OCI-LY1 (cell line): Measurements from ENCODE around the gene REPS2.

Experiments
- H2AFZ ChIP-seq: fragments of 200-600 bp; sonication (generic), shearing (Covaris generic); 2 replicates; pipeline ENCODE4 v1.6.0; 2014; ENCODE audit warnings: antibody characterized with exemption, mild to moderate bottlenecking, low read length
- H3F3A ChIP-seq: fragments of 200-600 bp; sonication (generic), shearing (Covaris generic); 2 replicates; pipeline ENCODE4 v1.6.0; 2014; ENCODE audit warnings: mild to moderate bottlenecking, antibody characterized with exemption, low read length, moderate library complexity; ENCODE audit not compliant: insufficient read depth
- H3K27ac ChIP-seq: fragments of 200-600 bp; sonication (generic); 2 replicates; pipeline ENCODE4 v1.5.1; 2014; ENCODE audit warnings: low read length, mixed run types, mild to moderate bottlenecking, low read depth; ENCODE audit not compliant: poor library complexity, severe bottlenecking
- H3K27me3 ChIP-seq: fragments of 200-600 bp; sonication (generic); 2 replicates; pipeline ENCODE4 v1.6.0; 2014; ENCODE audit warnings: antibody characterized with exemption, mild to moderate bottlenecking, low read length, moderate library complexity; ENCODE audit not compliant: insufficient read depth
- H3K36me3 ChIP-seq: fragments of 200-600 bp; sonication (generic); 2 replicates; pipeline ENCODE4 v1.6.1; 2014; ENCODE audit warnings: mild to moderate bottlenecking, antibody characterized with exemption, low read length, moderate library complexity, mixed read lengths; ENCODE audit not compliant: insufficient read depth
- H3K4me1 ChIP-seq: fragments of 200-600 bp; sonication (generic); 2 replicates; pipeline ENCODE4 v1.5.1; 2014; ENCODE audit warnings: mild to moderate bottlenecking, low read length, moderate library complexity; ENCODE audit not compliant: insufficient read depth, severe bottlenecking
- H3K4me2 ChIP-seq: fragments of 200-600 bp; sonication (generic), shearing (Covaris generic); 2 replicates; pipeline ENCODE4 v1.6.1; 2014; ENCODE audit warnings: low read length
- H3K4me3 ChIP-seq: fragments of 200-600 bp; sonication (generic); 2 replicates; pipeline ENCODE4 v1.5.1; 2014; ENCODE audit warnings: low read length, low read depth, mild to moderate bottlenecking, mixed read lengths; ENCODE audit not compliant: poor library complexity, severe bottlenecking
- H3K79me2 ChIP-seq: fragments of 200-600 bp; shearing (Covaris generic); 2 replicates; pipeline ENCODE4 v1.6.1; 2016; ENCODE audit warnings: mixed run types, low read length, mixed read lengths; ENCODE audit not compliant: insufficient read depth
- H3K9ac ChIP-seq: fragments of 200-600 bp; sonication (generic), shearing (Covaris generic); 2 replicates; pipeline ENCODE4 v1.6.1; 2014; ENCODE audit warnings: mild to moderate bottlenecking, low read length, mixed read lengths
- H3K9me2 ChIP-seq: fragments of 200-600 bp; sonication (generic), shearing (Covaris generic); 2 replicates; pipeline ENCODE4 v1.6.1; 2014; ENCODE audit warnings: low read depth, mild to moderate bottlenecking, low read length, mixed read lengths
- H3K9me3 ChIP-seq: fragments of 200-600 bp; shearing (Covaris generic); 2 replicates; pipeline ENCODE4 v1.6.1; 2014; ENCODE audit warnings: low read length, mixed read lengths
- H4K20me1 ChIP-seq: fragments of 200-600 bp; sonication (generic), shearing (Covaris generic); 2 replicates; pipeline ENCODE4 v1.6.0; 2016; ENCODE audit warnings: mild to moderate bottlenecking, low read length; ENCODE audit not compliant: insufficient read depth
- EZH2 ChIP-seq: fragments of 200-600 bp; sonication (generic), shearing (Covaris generic); IDR thresholded peaks from 2 replicates; pipeline ENCODE4 v1.8.0; 2017; ENCODE audit warnings: borderline replicate concordance, mixed run types, mild to moderate bottlenecking, antibody characterized with exemption, low read length, moderate library complexity, mixed read lengths
- TF ChIP-seq, protein P1 (sequence below): fragments of 200-600 bp; sonication (generic), shearing (Covaris generic); IDR thresholded peaks from 2 replicates; pipeline ENCODE4 v1.5.1; 2017; ENCODE audit warnings: mild to moderate bottlenecking, antibody characterized with exemption, low read length, moderate library complexity, mixed read lengths

Gene REPS2

DNA sequence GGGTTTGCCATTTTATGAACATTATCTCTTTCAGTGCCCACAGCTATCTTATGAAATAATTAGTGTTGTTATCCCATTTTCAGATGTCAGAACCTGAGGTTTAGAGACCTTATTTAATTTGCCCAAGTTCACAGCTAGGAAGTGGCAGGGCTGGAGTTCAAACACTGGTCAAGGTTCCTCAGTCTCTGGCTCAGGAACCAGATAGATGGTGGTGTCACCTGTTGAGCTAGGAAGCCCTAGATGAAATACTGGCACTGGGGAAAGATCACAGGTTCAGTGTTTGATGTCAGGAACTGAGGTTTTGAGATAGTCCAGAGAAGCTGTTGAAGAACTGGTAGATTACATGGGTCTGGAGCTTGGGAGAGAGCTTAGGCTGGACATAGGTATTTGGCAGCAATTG lies 85.4 kb downstream of the REPS2 start:
- TF ChIP-seq, protein P1, sequence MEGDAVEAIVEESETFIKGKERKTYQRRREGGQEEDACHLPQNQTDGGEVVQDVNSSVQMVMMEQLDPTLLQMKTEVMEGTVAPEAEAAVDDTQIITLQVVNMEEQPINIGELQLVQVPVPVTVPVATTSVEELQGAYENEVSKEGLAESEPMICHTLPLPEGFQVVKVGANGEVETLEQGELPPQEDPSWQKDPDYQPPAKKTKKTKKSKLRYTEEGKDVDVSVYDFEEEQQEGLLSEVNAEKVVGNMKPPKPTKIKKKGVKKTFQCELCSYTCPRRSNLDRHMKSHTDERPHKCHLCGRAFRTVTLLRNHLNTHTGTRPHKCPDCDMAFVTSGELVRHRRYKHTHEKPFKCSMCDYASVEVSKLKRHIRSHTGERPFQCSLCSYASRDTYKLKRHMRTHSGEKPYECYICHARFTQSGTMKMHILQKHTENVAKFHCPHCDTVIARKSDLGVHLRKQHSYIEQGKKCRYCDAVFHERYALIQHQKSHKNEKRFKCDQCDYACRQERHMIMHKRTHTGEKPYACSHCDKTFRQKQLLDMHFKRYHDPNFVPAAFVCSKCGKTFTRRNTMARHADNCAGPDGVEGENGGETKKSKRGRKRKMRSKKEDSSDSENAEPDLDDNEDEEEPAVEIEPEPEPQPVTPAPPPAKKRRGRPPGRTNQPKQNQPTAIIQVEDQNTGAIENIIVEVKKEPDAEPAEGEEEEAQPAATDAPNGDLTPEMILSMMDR, result no peak
- no peak for TF ChIP-seq EZH2
- H3K79me2 ChIP-seq, result no peaks in the 10 kb centered on the region
- H3K9ac ChIP-seq, result no peak overlapping the region
- H2AFZ ChIP-seq, result no peak overlapping the region
- no peak overlapping the region for H3K4me2 ChIP-seq
- H3K9me2 ChIP-seq, result no peaks in the 10 kb centered on the region
- no peaks in the 10 kb centered on the region for H3F3A ChIP-seq
- no peaks in the 10 kb centered on the region for H3K36me3 ChIP-seq
- no peak overlapping the region for H3K27ac ChIP-seq
- H3K4me3 ChIP-seq, result no peak overlapping the region
- H3K9me3 ChIP-seq, result no peaks in the 10 kb centered on the region
- no peaks in the 10 kb centered on the region for H4K20me1 ChIP-seq
- no peaks in the 10 kb centered on the region for H3K27me3 ChIP-seq
- H3K4me1 ChIP-seq, result no peaks in the 10 kb centered on the region

DNA sequence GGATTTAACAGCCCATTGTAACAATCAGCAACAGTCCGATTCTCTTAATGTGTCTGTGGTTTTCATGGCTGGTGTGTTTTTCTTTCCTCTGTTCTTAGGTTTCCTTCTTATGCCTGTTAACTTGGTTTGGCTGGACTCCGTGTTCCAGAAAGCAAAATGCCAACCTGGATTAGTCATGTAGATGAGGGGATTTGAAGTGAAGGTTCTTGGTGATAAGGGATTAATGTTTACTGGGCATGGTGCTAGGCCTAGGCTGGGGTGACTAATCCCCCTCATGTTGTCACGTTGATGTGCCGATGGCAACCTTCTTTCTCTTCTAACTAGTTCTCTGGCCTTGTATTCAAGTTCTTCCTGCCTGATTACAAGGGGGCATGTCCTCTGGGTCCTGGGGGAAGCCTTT lies 85.9 kb downstream of the REPS2 start:
- Histone ChIP-seq H3K9me2 (no peaks in the 10 kb centered on the region), H3K9ac (no peak overlapping the region), H3K4me1 (no peaks in the 10 kb centered on the region), H3F3A (no peaks in the 10 kb centered on the region), H3K27me3 (no peaks in the 10 kb centered on the region), H3K79me2 (no peaks in the 10 kb centered on the region), H3K4me2 (no peak overlapping the region), H3K36me3 (no peaks in the 10 kb centered on the region), H4K20me1 (no peaks in the 10 kb centered on the region), H3K9me3 (no peaks in the 10 kb centered on the region), H3K4me3 (no peak overlapping the region), H2AFZ (no peak overlapping the region), H3K27ac (no peak overlapping the region)
- TF ChIP-seq, protein P1, result no peak
- no peak for TF ChIP-seq EZH2

DNA sequence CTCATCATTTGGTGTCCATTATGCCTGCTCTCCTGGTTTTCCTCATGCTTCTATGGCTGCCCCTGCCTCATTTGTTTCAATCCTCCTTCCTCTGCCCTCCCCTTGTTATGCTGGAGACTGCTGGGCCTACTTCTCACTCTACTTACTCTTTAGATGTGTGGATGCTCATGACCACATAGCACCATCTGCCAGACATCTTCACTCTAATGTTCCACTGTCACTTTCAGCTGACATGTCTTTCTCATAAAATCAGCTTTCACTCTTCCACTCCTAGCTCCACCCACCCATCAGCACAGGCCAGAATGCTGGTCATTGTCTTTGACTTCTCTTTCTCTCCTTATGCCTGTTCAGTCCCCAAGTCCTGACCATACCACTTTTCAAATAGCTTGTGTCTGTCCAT lies 86.8 kb downstream of the REPS2 start:
- no peaks in the 10 kb centered on the region for H3K9me3 ChIP-seq
- H3F3A ChIP-seq, result no peaks in the 10 kb centered on the region
- no peak overlapping the region for H3K4me3 ChIP-seq
- no peaks in the 10 kb centered on the region for H3K79me2 ChIP-seq
- H3K27me3 ChIP-seq, result no peaks in the 10 kb centered on the region
- H2AFZ ChIP-seq, result no peak overlapping the region
- no peaks in the 10 kb centered on the region for H4K20me1 ChIP-seq
- no peak for TF ChIP-seq EZH2
- TF ChIP-seq, protein P1, result no peak
- no peak overlapping the region for H3K9ac ChIP-seq
- H3K27ac ChIP-seq, result no peak overlapping the region
- no peaks in the 10 kb centered on the region for H3K36me3 ChIP-seq
- H3K9me2 ChIP-seq, result no peaks in the 10 kb centered on the region
- H3K4me2 ChIP-seq, result no peak overlapping the region
- no peaks in the 10 kb centered on the region for H3K4me1 ChIP-seq
